Stomach smooth muscle (tissue), 2 donors: ENCODE data around the gene ZBTB42.

ENCODE experiments used
- H3K27ac ChIP-seq: one replicate; pipeline ENCODE4 v1.7.0; 2013; ENCODE audit warnings: mild to moderate bottlenecking, low read length, inconsistent platforms
- H3K27me3 ChIP-seq, 2 donors: one replicate each; pipeline ENCODE4 v1.7.0; 2013; ENCODE audit warnings: low read length in 2 of 2; ENCODE audit not compliant: insufficient read depth in 2 of 2, control insufficient read depth in 1 of 2
- H3K36me3 ChIP-seq, 2 donors: one replicate each; pipeline ENCODE4 v1.7.0; 2013; ENCODE audit warnings: low read length in 2 of 2; ENCODE audit not compliant: control insufficient read depth in 2 of 2, insufficient read depth in 2 of 2
- H3K4me1 ChIP-seq: one replicate; pipeline ENCODE4 v1.7.0; 2013; ENCODE audit warnings: low read length; ENCODE audit not compliant: control insufficient read depth, insufficient read depth
- H3K4me3 ChIP-seq, 2 donors: one replicate each; pipeline ENCODE4 v1.7.0; 2013; ENCODE audit warnings: low read length in 2 of 2
- H3K9ac ChIP-seq, 2 donors: one replicate each; pipeline ENCODE4 v1.7.0; 2013; ENCODE audit warnings: low read length in 2 of 2, mild to moderate bottlenecking in 1 of 2
- H3K9me3 ChIP-seq, 2 donors: one replicate each; pipeline ENCODE4 v1.7.0; 2013; ENCODE audit warnings: low read length in 2 of 2; ENCODE audit not compliant: control insufficient read depth in 2 of 2
- donor health status: healthy.
- donor health status: Pancreatic carcinoma.

ZBTB42 gene

DNA sequence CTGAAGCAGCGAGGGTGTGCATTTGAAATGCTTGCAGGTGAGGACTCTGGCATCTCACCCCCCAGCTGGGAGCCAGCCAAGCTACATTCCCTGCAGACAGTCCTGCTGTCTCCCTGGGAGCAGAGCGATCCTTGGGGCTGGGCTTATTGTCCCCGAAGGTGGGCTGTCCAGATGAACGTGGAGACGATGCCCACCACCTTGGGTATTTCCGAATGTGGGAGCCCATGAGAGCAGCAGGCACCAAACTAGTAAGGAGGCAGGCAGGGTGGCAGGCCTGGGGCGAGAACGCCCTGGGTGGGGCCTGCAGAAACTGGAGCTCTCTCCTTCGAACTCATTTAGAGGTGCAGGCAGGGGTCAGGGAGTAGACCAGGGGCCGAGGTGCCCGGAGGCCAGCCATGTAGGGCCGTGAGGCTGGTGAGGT is 18.5 kb downstream of the ZBTB42 start:
- H3K4me1 ChIP-seq: peaks cover 33% of the 10 kb centered on the region
- no peak overlapping the region for H3K27ac ChIP-seq

DNA sequence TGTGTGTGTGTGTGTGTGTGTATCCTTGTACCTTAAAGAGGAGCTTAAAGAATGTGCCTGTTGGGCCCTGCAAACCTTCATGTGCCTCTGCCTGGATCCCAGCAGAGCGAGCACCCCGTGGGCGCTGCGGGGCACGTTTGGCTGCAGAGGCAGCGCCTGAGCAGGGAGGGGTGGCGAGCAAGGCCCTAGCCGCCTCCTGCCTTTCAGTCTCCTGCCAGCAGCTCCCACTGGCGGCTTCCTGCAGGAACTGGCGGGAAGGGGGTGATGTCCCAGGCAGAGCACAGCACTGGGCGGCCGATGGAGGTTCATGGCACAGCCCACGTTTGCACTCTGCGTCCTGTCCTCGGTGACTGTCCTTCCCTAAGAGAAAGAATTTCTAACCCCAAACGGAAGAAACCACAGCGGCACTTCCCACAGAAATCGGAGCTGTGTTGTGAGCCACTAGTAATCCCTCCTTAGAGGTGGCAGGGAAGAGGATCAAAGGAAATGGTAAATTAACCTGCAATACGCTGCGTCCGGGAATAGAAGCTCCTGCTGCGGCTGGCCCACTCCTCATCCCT is 19.8 kb downstream of the ZBTB42 start:
- H3K27ac ChIP-seq: no peak overlapping the region
- no peaks in the 10 kb centered on the region for H3K9me3 ChIP-seq
- H3K36me3 ChIP-seq: no peaks in the 10 kb centered on the region
- peaks cover 6 to 7% of the 10 kb centered on the region in 2 donors for H3K27me3 ChIP-seq
- H3K4me3 ChIP-seq: no peak overlapping the region
- no peak overlapping the region for H3K9ac ChIP-seq
- peaks cover 25% of the 10 kb centered on the region for H3K4me1 ChIP-seq

More for the DNA sequence above, 18.5 kb downstream of the ZBTB42 start:
- Histone ChIP-seq H3K4me3 (no peak overlapping the region), H3K9ac (no peak overlapping the region), H3K9me3 (no peaks in the 10 kb centered on the region), H3K27me3 (peaks cover under 1 to 7% of the 10 kb centered on the region in 2 donors), H3K36me3 (no peaks in the 10 kb centered on the region)

DNA sequence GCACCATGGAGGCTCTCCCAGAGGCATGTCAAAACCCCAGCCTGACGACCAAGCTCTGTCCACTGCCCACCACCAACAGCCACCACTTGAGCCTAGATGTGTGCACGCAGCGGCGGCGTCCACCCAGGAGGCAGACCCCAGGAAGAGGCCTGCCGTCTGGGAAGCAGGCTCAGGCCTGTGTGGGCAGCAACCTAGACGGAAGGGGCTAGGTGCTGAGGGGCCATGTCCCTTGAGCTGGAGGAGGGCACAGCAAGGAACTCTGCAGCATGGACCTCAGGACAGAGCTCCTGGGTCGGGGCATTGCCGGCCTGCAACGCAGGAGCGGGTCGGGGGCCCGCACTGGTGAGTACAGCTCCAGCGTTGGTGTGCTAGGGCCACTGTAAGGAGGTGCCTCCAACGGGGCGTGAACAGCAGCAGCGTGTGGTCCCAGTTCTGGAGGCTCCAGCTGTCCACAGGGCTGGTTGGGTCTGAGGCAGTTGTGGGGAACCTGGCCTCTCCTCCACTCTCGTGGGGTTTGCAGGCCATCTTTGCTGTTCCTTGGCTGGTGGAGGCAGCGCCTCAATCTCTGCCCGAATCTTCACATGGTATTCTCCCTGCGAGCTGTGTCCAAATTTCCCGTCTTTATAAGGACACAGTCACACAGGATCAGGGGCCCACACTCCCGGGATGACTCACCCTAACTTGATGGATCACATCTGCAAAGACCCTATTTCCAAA is 20.5 kb downstream of the ZBTB42 start:
- no peaks in the 10 kb centered on the region for H3K36me3 ChIP-seq
- H3K9ac ChIP-seq: no peak overlapping the region
- H3K27ac ChIP-seq: no peak overlapping the region
- no peak overlapping the region for H3K4me3 ChIP-seq
- peaks cover 26% of the 10 kb centered on the region for H3K4me1 ChIP-seq
- peaks cover 6 to 7% of the 10 kb centered on the region in 2 donors for H3K27me3 ChIP-seq
- no peaks in the 10 kb centered on the region for H3K9me3 ChIP-seq

DNA sequence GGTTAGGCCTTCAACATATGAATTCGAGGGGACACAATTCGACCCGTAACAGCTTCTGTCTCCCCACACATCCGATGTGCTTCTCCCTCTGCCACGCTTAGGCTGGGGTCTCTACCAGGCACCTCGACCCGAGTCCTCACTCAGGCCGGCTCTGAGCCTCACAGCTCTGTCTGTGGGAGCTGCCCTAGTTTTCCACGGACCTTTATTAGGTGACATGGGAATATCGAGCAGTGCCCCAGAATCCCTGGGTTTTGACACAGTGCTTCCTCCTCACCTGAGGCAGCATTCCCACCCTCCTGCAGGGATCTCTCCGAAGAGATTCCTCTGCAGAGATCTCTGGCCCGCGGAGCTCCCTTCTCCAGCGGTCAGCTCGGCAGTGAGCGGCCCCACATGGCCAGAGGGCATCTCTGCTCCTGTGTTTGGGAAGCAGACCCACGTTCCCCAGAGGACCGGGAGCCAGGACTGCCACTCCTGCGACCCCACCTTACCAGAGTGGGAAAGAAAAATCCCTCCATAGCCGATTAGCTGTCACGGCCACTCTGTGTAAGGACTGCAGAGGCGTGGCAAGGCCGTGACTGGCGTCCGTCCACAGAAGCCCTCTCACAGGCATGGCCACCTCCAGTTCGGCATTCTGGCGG is 21.2 kb downstream of the ZBTB42 start:
- no peak overlapping the region for H3K27ac ChIP-seq
- peaks cover 6 to 7% of the 10 kb centered on the region in 2 donors for H3K27me3 ChIP-seq
- peaks cover 21% of the 10 kb centered on the region for H3K4me1 ChIP-seq
- H3K4me3 ChIP-seq: no peak overlapping the region
- H3K36me3 ChIP-seq: no peaks in the 10 kb centered on the region
- H3K9ac ChIP-seq: no peak overlapping the region
- H3K9me3 ChIP-seq: no peaks in the 10 kb centered on the region

DNA sequence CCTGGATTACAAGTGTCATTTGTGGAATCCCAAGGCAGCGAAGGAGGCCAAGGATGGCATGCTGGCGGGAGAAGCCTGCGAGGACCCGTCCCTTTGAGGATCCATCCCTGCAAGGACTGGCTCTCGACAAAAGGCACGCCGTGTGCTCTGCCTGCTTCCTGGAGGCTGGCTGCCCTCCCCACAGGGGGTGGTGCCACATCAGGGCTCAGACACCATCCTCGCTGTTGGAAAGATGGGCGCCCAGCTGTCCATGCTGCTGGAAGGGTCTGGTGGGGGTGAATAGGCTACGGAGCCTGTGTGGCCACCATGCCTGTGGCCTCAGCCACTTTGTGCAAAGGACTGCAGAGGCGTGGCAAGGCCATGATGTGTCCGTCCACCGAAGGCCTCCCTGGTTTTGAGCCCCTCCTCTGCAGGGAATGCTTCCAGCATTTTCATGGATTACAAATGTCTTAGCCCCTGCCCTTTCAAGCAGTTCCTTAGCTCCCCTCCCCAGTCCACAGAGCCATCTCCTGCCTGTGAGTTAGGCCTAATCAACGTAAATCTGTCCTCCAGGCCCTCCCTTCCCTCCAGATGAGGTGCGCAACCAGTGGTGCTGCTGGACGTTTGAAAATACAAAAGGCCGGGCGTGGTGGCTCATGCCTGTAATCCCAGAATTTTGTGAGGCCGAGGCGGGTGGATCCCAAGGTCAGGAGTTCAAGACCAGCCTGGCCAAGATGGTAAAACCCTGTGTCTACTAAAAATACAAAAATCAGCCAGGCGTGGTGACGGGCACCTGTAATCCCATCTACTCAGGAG is 22.1 kb downstream of the ZBTB42 start:
- Histone ChIP-seq H3K4me1 (peaks cover 24% of the 10 kb centered on the region), H3K27ac (no peak overlapping the region), H3K36me3 (no peaks in the 10 kb centered on the region), H3K9me3 (no peaks in the 10 kb centered on the region), H3K4me3 (no peak overlapping the region), H3K27me3 (peaks cover 6 to 10% of the 10 kb centered on the region in 2 donors), H3K9ac (no peak overlapping the region)

DNA sequence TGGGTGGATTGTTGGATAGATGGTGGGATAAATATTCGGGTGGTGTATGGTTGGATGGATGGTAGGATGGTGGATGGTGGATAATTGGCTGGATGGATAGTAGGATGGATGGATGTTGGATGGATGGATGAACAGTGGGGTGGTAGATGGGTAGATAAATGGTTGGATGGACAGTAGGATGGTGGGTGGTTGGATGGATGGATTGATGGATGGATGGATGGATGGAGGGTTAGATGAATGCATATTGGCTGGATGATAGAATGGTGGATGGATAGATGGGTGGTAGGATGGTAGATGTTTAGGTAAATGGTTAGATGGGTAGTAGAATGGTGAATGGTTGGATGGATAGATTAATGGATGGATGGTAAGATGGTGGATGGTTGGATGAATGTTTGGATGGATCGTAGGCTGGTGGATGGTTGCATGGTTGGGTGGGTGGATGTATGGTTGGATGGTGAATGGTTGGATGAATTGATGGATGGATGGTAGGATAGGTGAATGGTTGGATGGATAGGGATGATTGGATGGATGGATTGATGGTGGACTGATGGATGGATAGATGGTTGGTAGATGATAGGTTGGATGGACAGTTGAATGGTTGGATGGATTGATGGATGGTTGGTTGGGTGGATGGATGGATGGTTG is 23.6 kb downstream of the ZBTB42 start:
- Histone ChIP-seq H3K9me3 (no peaks in the 10 kb centered on the region), H3K27me3 (peaks cover 6 to 10% of the 10 kb centered on the region in 2 donors), H3K27ac (no peak overlapping the region), H3K4me3 (no peak overlapping the region), H3K9ac (no peak overlapping the region), H3K36me3 (no peaks in the 10 kb centered on the region), H3K4me1 (peaks cover 24% of the 10 kb centered on the region)

DNA sequence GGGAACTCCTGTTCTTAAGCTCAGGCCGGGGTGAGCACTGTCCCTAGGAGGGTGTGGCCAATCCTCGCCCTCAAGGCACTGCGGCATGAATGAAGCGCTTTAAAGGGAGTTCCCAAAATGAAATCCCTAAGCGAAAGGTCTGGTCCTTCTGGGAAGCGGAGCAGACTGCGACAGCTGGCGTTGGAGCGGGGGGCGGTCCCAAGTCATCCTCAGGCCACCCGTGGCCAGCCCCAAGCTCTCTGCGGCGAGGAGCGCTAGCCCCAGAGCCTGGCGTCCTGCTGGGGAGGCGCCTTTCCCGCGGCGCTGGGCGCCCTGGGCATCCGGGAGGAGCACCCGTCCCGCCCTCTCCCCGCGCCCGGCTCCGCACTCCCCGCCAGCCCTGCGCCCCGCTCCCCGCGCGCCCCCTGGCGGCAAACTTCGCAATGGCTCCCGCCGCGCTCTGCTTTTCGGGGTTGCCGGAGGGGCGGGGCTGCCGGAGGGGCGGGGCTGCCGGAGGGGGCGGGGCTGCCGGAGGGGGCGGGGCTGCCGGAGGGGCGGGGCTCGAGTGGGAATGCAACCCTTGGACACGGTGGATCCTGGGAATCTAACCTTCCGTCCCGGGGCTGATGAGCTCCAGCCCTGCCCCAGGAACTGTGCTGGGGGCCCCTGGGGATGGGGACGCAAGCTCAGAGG is 25.4 kb downstream of the ZBTB42 start:
- peaks cover 16% of the 10 kb centered on the region for H3K4me1 ChIP-seq
- peak overlapping the region; percentile 82 for H3K4me3 ChIP-seq
- H3K36me3 ChIP-seq: no peaks in the 10 kb centered on the region
- H3K9me3 ChIP-seq: no peaks in the 10 kb centered on the region
- H3K27ac ChIP-seq: no peak overlapping the region
- H3K27me3 ChIP-seq: peaks cover 6 to 10% of the 10 kb centered on the region in 2 donors
- peak overlapping the region in 1 of 2 donors; percentile 53 for H3K9ac ChIP-seq

DNA sequence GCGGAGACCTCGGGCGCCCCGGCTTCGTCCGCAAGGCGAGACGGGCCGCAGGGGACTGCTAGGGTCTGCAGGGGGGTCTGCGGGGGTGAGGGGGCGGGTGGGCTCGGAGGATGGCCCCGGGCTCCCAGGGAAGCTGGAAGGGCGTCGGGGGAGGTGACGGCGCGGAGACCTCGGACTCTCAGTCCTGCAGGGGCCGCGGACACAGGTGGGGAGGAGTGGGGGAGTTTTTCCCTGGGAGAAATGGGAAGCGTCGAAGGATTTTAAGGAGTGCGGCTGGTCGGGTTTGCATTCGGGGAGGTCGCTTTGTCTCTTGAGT is 25.9 kb downstream of the ZBTB42 start:
- peaks cover 16% of the 10 kb centered on the region for H3K4me1 ChIP-seq
- H3K9ac ChIP-seq: no peak overlapping the region
- H3K27me3 ChIP-seq: peaks cover 5 to 6% of the 10 kb centered on the region in 2 donors
- H3K27ac ChIP-seq: no peak overlapping the region
- H3K36me3 ChIP-seq: no peaks in the 10 kb centered on the region
- H3K9me3 ChIP-seq: no peaks in the 10 kb centered on the region
- peak overlapping the region; percentile 31 to 61 for H3K4me3 ChIP-seq

DNA sequence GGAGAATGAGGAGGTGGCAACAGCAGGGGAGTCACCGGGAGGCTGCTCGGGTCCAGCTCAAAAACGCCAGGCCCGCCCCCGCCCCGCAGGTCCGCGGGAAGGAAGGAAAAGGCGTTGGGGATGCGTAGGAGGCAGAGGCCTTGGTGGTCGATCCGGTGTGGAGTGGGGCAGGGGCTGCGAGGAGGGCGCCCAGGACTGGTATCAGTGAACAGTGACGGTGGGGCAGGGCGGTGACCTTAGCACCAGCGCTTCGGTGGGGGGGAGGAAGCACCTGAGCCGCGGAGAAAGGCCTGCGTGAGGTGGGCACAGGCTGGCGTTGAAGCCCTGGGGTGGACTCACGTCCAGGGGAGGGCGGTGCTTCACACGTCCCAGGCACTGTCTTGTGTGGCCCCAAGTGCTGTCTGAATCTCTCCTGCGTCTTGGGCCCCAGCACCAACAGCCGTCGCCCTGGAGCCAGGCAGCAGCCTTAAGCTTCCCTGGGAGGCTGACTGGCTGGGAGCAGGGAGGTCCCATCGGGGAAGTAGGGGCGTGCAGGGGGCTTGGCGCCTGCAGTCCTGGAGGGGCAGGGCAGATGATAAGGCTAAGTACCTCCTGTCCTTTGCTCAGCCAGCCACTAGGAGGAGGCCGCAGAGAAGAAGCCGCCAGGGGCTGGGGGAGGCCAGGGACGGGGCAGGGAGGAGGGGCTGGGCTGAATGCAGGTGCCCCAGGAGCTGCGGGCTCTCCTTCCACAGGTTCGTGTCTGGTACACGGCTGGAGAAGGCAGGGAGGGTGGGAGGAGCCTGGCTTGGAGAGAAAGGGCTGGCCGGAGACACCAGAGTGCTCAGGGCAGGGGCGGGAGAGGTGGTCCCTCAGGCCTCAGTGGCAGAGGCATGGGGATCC is 26.5 kb downstream of the ZBTB42 start:
- no peaks in the 10 kb centered on the region for H3K36me3 ChIP-seq
- peak overlapping the region in 1 of 2 donors; percentile 15 for H3K9ac ChIP-seq
- H3K4me3 ChIP-seq: peak overlapping the region; percentile 31 to 61
- no peak overlapping the region for H3K27ac ChIP-seq
- no peaks in the 10 kb centered on the region for H3K9me3 ChIP-seq
- peaks cover 5 to 6% of the 10 kb centered on the region in 2 donors for H3K27me3 ChIP-seq
- H3K4me1 ChIP-seq: peaks cover 16% of the 10 kb centered on the region
